Gastrocnemius medialis (tissue), 4 donors: ENCODE data around the gene GAPVD1. TPM values are rescaled to one million over a fixed set of nuclear protein-coding genes. Genes with fewer than 3 reads are reported as not detected.

Source experiments
- ATAC-seq, 2 donors: fragments of 150-250 bp; one replicate each; pipeline ENCODE4 v1.9.1; 2016
- DNase-seq, 2 donors: peaks; one replicate each; pipeline ENCODE4 v3.0.0-alpha.2; 2019
- H3K27ac ChIP-seq, 4 donors: fragments of 200-600 bp; sonication (generic); 1 replicate in 1 of 4; 2 replicates in 3 of 4; pipeline ENCODE4 v1.5.1; 2016 to 2018; ENCODE audit warnings: mild to moderate bottlenecking in 2 of 4, moderate library complexity in 1 of 4
- H3K27me3 ChIP-seq, 3 donors: fragments of 200-600 bp; sonication (generic) in 2 of 3; 1 replicate in 1 of 3; 2 replicates in 2 of 3; pipeline versions ENCODE4 v1.5.1 to v1.6.0; 2016 to 2019; ENCODE audit warnings: mild to moderate bottlenecking in 1 of 3, moderate library complexity in 1 of 3
- H3K36me3 ChIP-seq, 2 donors: fragments of 200-600 bp; sonication (generic) in 1 of 2; one replicate each; pipeline ENCODE4 v1.5.1; 2017 to 2018
- H3K4me1 ChIP-seq, 2 donors: fragments of 200-600 bp; sonication (generic) in 1 of 2; one replicate each; pipeline ENCODE4 v1.5.1; 2016 to 2017; ENCODE audit warnings: mild to moderate bottlenecking in 2 of 2
- H3K4me3 ChIP-seq, 4 donors: fragments of 200-600 bp; sonication (generic) in 3 of 4; 1 replicate in 1 of 4; 2 replicates in 3 of 4; pipeline ENCODE4 v1.5.1; 2016 to 2019; ENCODE audit warnings: mild to moderate bottlenecking in 2 of 4
- H3K9me3 ChIP-seq, 3 donors: fragments of 200-600 bp; sonication (generic) in 2 of 3; 1 replicate in 1 of 3; 2 replicates in 2 of 3; pipeline ENCODE4 v1.5.1; 2016 to 2019
- POLR2A ChIP-seq, 2 donors: fragments of 450-650 bp; IDR thresholded peaks; one replicate each; pipeline ENCODE4 v1.6.1; 2017; ENCODE audit warnings: antibody characterized with exemption in 2 of 2, mild to moderate bottlenecking in 2 of 2, moderate library complexity in 2 of 2
- in situ Hi-C, 4 donors: fragments of 200-750 bp; cut with MboI; loops; one replicate each; pipeline versions ENCODE4 v1.15.0 to v1.8.0; 2017; ENCODE audit warnings: low sequenced_read_pairs in 4 of 4
- intact Hi-C: fragments of 100-400 bp; cut with DNase I; formaldehyde crosslinking; loops from one replicate; pipeline ENCODE4 v1.15.1; 2023; ENCODE audit warnings: low total_unique reads
- total RNA-seq, 4 donors: library from RNA; depleted of rRNA; stranded (reverse); fragments of >200 nt; gene quantifications; one replicate each; pipeline versions ENCODE4 v1.1.0 to v1.2.3, GENCODE V29; 2016
- TF ChIP-seq, protein P1 (sequence below), 5 experiments: fragments of 450-650 bp in 3 of 5; fragments of 200-600 bp in 2 of 5; sonication (generic) in 2 of 5; IDR thresholded peaks in 4 of 5; conservative IDR thresholded peaks in 1 of 5; 1 replicate in 4 of 5; 2 replicates in 1 of 5; pipeline ENCODE4 v1.5.1; 2016 to 2019; ENCODE audit warnings: antibody characterized with exemption in 5 of 5, mild to moderate bottlenecking in 3 of 5, moderate library complexity in 3 of 5

Gene GAPVD1
- total RNA-seq, 4 donors from 2014 or later = 46.9 to 66.8 (median 53.6) TPM

DNA sequence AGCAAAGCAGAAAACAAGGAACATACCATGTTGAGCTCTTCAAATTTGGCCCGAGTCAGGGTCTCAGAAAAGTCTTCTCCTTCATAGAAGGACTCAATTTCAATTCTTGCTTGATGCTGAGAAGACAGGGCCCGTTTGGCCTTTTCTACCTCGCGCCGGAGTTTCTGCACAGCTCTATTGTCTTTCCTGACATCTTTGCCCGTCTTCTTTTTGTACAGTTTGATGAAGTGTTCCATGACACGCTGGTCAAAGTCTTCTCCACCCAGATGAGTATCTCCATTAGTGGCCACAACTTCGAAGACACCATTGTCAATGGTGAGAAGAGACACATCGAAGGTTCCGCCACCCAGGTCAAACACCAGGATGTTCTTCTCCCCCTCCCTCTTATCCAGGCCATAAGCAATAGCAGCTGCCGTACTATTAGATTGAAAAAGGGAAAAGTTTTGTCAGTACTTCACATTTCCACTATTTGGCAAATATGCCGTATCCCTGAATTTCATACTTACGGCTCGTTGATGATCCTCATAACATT lies 22.6 kb upstream of the GAPVD1 start:
- H3K9me3 ChIP-seq = no peaks in the 10 kb centered on the region
- peak overlapping the region in 3 of 4 donors; percentile 13 to 98 (median 94) for H3K27ac ChIP-seq
- in situ Hi-C loops = no loop called here
- peaks cover 5 to 56% of the 10 kb centered on the region in 2 donors for H3K36me3 ChIP-seq
- no peak for TF ChIP-seq POLR2A (IDR thresholded peaks at IDR 0.05)
- TF ChIP-seq, protein P1, sequence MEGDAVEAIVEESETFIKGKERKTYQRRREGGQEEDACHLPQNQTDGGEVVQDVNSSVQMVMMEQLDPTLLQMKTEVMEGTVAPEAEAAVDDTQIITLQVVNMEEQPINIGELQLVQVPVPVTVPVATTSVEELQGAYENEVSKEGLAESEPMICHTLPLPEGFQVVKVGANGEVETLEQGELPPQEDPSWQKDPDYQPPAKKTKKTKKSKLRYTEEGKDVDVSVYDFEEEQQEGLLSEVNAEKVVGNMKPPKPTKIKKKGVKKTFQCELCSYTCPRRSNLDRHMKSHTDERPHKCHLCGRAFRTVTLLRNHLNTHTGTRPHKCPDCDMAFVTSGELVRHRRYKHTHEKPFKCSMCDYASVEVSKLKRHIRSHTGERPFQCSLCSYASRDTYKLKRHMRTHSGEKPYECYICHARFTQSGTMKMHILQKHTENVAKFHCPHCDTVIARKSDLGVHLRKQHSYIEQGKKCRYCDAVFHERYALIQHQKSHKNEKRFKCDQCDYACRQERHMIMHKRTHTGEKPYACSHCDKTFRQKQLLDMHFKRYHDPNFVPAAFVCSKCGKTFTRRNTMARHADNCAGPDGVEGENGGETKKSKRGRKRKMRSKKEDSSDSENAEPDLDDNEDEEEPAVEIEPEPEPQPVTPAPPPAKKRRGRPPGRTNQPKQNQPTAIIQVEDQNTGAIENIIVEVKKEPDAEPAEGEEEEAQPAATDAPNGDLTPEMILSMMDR (IDR thresholded peaks at IDR 0.05 in 4 of 5, conservative IDR thresholded peaks at IDR 0.05 in 1 of 5) = no peak
- ATAC-seq (no peak), DNase-seq (no peak)
- H3K4me3 ChIP-seq = peak overlapping the region in 2 of 4 donors; percentile 88 to 90
- no peaks in the 10 kb centered on the region for H3K27me3 ChIP-seq
- intact Hi-C loops = no loop called here
- H3K4me1 ChIP-seq = peaks cover 58 to 63% of the 10 kb centered on the region in 2 donors

DNA sequence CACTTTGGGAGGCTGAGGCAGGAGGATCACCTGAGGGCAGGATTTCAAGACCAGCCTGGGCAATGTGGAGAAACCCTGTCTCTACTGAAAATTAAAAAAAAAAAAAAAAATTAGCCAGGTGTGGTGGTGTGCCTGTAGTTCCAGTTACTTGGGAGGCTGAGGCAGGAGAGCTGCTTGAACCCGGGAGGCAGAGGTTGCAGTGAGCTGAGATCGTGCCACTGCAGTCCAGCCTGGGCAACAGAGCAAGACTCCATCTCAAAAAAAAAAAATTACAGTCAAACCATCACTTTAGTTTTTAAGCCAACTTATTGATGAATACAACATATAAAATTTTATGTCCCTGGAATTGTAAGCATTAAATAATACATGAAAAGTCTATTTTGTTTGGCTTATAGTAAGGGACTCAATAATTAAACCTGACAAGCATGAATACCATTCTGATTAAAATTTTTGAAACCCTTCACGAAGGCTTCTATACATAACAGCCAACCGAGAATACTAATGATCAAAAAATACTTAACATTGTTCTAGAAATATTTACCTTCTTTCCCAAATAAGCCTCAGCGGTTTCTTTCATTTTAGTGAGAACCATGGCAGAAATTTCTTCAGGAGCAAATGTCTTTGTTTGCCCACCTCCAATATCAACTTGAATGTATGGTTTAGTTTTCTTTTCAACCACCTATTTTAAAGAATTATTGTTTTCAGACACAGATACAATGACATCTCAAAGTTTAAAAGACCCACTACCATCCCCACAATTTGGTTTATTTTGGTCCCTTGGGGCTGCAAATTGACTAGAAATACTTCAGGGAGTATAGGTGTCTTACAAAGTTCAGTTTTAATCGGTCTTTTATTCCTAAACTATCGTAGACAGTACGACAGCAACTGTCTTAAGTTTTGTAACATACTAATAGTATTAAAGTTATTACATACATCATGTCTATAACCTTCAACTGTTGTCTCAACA lies 21.7 kb upstream of the GAPVD1 start:
- Histone ChIP-seq H3K9me3 (no peaks in the 10 kb centered on the region), H3K27ac (peak overlapping the region; percentile 91 to 99 (median 96)), H3K4me3 (peak overlapping the region; percentile 88 to 98 (median 92)), H3K4me1 (peaks cover 55 to 60% of the 10 kb centered on the region in 2 donors), H3K27me3 (no peaks in the 10 kb centered on the region), H3K36me3 (peaks cover 5 to 52% of the 10 kb centered on the region in 2 donors)
- DNase-seq (no peak), ATAC-seq (no peak)
- intact Hi-C loops = loop anchor here (5.0 to 10.0 kb wide), 4 partner anchors 53 to 465 kb away; partner anchors contain the start of genes ARPC5L, GOLGA1, NR6A1 and OLFML2A
- in situ Hi-C loops = no loop called here
- TF ChIP-seq, protein P1 (IDR thresholded peaks at IDR 0.05 in 4 of 5, conservative IDR thresholded peaks at IDR 0.05 in 1 of 5) = no peak
- no peak for TF ChIP-seq POLR2A (IDR thresholded peaks at IDR 0.05)

DNA sequence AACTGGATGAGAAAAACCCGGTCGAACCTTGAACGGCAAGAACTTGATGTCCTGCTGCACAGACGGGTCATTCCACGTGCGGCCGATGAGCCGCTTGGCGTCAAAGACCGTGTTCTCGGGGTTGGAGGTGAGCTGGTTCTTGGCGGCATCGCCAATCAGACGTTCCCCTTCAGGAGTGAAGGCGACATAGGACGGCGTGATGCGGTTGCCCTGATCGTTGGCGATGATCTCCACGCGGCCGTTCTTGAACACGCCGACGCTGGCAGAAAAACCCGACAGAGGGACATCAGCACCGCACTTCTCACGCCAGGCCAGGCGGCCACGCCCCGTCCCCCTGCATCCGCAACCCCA lies 21.0 kb upstream of the GAPVD1 start:
- peak overlapping the region; percentile 91 to 99 (median 96) for H3K27ac ChIP-seq
- in situ Hi-C loops (no loop called here), intact Hi-C loops (loop anchor here (5.0 to 10.0 kb wide), 4 partner anchors 53 to 466 kb away; partner anchors contain the start of genes ARPC5L, GOLGA1, NR6A1 and OLFML2A)
- ATAC-seq (peak; percentile 23 to 30), DNase-seq (peak; percentile 43 to 65)
- peaks cover 48 to 53% of the 10 kb centered on the region in 2 donors for H3K4me1 ChIP-seq
- H3K9me3 ChIP-seq = no peaks in the 10 kb centered on the region
- no peak for TF ChIP-seq POLR2A (IDR thresholded peaks at IDR 0.05)
- TF ChIP-seq, protein P1 (IDR thresholded peaks at IDR 0.05 in 4 of 5, conservative IDR thresholded peaks at IDR 0.05 in 1 of 5) = peak in 1 of 5 experiments; percentile 34
- peaks cover 5 to 45% of the 10 kb centered on the region in 2 donors for H3K36me3 ChIP-seq
- H3K27me3 ChIP-seq = no peaks in the 10 kb centered on the region
- peak overlapping the region; percentile 88 to 98 (median 92) for H3K4me3 ChIP-seq

DNA sequence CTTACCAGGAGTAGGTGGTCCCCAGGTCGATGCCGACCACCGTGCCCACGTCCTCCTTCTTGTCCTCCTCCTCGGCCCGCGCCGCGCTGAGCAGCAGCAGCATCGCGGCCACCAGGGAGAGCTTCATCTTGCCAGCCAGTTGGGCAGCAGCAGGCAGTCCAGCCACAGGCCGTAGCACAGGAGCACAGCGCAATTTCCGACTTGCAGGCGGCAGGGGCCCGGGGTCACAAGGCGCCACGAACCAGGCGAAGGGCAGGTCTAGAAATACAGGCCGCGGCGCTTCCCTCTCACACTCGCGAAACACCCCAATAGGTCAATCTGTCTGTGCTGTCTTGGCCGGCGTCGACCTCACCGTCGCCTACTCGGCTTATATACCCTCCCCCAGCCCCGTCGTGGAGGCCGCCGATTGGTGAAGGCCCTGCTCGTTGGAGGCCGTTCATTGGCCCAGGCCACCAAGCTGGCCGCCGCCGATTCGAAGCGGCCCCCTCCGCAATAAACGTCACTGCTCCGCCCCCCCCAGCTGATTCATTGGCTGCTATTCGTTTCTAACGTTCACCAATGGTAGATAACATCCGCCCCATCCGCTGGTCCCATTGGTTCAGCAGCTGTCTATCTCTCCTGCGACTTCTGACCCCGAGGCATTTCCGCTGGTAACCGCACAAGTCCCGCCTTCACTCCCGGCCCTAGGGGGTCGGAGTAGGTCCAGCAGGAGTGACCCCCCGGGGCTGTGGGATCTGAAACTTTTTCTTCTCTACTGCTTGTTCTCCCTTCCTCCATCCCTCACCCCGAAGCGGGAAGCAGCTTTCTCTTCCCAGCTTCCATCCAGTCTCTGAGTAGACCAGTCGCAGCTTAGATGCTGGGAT lies 20.4 kb upstream of the GAPVD1 start, which contains the start of gene HSPA5:
TSS of gene HSPA5 (minus strand) at position 344 of the 863 bp plus-strand sequence. CDS start at position 127, 217 bp downstream.
- Histone ChIP-seq H3K9me3 (no peaks in the 10 kb centered on the region), H3K27ac (peak within 1 kb of the TSS; percentile 91 to 99 (median 96)), H3K27me3 (no peaks in the 10 kb centered on the region), H3K4me1 (peaks cover 41 to 47% of the 10 kb centered on the region in 2 donors), H3K4me3 (peak within 1 kb of the TSS; percentile 88 to 98 (median 92)), H3K36me3 (peaks cover 5 to 39% of the 10 kb centered on the region in 2 donors)
- intact Hi-C loops = loop anchor here (1.0 to 10.0 kb wide), 6 partner anchors 20 to 466 kb away; partner anchors contain the start of genes ARPC5L, GAPVD1, GOLGA1 and NR6A1
- in situ Hi-C loops = no loop called here
- ATAC-seq (peak; percentile 97 to 98), DNase-seq (peak; percentile 100)
- TF ChIP-seq POLR2A (IDR thresholded peaks at IDR 0.05) = peak; percentile 96 to 99
- TF ChIP-seq, protein P1 (IDR thresholded peaks at IDR 0.05 in 4 of 5, conservative IDR thresholded peaks at IDR 0.05 in 1 of 5) = peak in 1 of 5 experiments; percentile 38
